Activated CD8-positive, alpha-beta memory T cell treated with anti-CD3 and anti-CD28 coated beads, Interleukin-2, amount 50 U/mL, for 24 hours (primary cell): ENCODE data around the gene FAM193B.

ENCODE experiments used
- DNase-seq: peaks from one replicate; pipeline ENCODE4 v3.0.0-alpha.2; 2020; ENCODE audit errors: extremely low read depth

The FAM193B gene

GRCh38 chr5:177515580-177515979, 38.8 kb downstream of the FAM193B start:
- DNase-seq = no peak

- DNase-seq = no peak
Observed at GRCh38 chr5:177514541-177514940, 39.8 kb downstream of the FAM193B start.

GRCh38 chr5:177513500-177513899, 40.9 kb downstream of the FAM193B start:
- DNase-seq = no peak

GRCh38 chr5:177512736-177513380, 41.5 kb downstream of the FAM193B start:
- DNase-seq = no peak

GRCh38 chr5:177511796-177512675, 42.3 kb downstream of the FAM193B start:
- DNase-seq = no peak

- no peak for DNase-seq
Observed at GRCh38 chr5:177511181-177511580, 43.2 kb downstream of the FAM193B start.

GRCh38 chr5:177510567-177511053, 43.8 kb downstream of the FAM193B start:
- no peak for DNase-seq

GRCh38 chr5:177509991-177510566, 44.3 kb downstream of the FAM193B start:
- DNase-seq = no peak

GRCh38 chr5:177509381-177509951, 44.9 kb downstream of the FAM193B start, which contains the start of gene DOK3:
Gene DOK3 (minus strand): TSS chr5:177509826. CDS start chr5:177509540, 286 bp downstream.
- no peak for DNase-seq

GRCh38 chr5:177508837-177509236, 45.5 kb downstream of the FAM193B start:
- no peak for DNase-seq

GRCh38 chr5:177508221-177508611, 46.1 kb downstream of the FAM193B start:
- no peak for DNase-seq

- no peak for DNase-seq
Observed at GRCh38 chr5:177507596-177508220, 46.7 kb downstream of the FAM193B start.

GRCh38 chr5:177507165-177507564, 47.2 kb downstream of the FAM193B start:
- DNase-seq = no peak

- DNase-seq = no peak
Observed at GRCh38 chr5:177505075-177505474, 49.3 kb downstream of the FAM193B start.

GRCh38 chr5:177504086-177505056, 50.0 kb downstream of the FAM193B start:
- DNase-seq = no peak

- DNase-seq = no peak
Observed at GRCh38 chr5:177503351-177504085, 50.8 kb downstream of the FAM193B start.

GRCh38 chr5:177502886-177503285, 51.5 kb downstream of the FAM193B start:
- DNase-seq = no peak

- DNase-seq = no peak
Observed at GRCh38 chr5:177501874-177502678, 52.3 kb downstream of the FAM193B start.
